ENCODE data around the gene NUP205.

DNA sequence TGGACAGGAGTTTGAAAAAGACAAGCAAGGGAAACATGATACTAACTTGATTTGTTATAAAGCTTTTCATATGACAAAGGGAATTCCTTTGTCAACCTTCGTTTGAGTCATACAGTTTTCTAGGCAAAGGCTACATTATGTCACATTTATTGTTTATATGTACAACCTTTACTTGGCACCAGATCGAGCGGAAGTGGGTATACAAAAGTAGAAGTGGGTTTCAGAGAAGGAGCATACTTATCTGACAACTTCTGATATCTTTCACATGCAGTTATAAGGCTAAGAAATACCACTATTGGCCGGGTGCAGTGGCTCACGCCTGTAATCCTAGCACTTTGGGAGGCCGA is 115.6 kb downstream of the NUP205 start:
- TF ChIP-seq, protein P1, sequence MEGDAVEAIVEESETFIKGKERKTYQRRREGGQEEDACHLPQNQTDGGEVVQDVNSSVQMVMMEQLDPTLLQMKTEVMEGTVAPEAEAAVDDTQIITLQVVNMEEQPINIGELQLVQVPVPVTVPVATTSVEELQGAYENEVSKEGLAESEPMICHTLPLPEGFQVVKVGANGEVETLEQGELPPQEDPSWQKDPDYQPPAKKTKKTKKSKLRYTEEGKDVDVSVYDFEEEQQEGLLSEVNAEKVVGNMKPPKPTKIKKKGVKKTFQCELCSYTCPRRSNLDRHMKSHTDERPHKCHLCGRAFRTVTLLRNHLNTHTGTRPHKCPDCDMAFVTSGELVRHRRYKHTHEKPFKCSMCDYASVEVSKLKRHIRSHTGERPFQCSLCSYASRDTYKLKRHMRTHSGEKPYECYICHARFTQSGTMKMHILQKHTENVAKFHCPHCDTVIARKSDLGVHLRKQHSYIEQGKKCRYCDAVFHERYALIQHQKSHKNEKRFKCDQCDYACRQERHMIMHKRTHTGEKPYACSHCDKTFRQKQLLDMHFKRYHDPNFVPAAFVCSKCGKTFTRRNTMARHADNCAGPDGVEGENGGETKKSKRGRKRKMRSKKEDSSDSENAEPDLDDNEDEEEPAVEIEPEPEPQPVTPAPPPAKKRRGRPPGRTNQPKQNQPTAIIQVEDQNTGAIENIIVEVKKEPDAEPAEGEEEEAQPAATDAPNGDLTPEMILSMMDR (IDR thresholded peaks at IDR 0.05) = no peak
- TF ChIP-seq POLR2A (IDR thresholded peaks at IDR 0.05) (no peak), POLR2AphosphoS5 (IDR thresholded peaks at IDR 0.05) (no peak), EP300 (IDR thresholded peaks at IDR 0.05) (no peak)

Measured in suprapubic skin (tissue), 4 donors.